Colonic mucosa (tissue), 4 donors: Measurements from ENCODE around the gene MTARC2. TPM values are rescaled to one million over a fixed set of nuclear protein-coding genes. Genes with fewer than 3 reads are reported as not detected.

Experiments
- DNase-seq: peaks from one replicate; pipeline ENCODE4 v3.0.0-alpha.2; 2020
- H3K27ac ChIP-seq: fragments of 200-600 bp; one replicate; pipeline ENCODE4 v1.8.0; 2021
- H3K27me3 ChIP-seq: fragments of 200-600 bp; one replicate; pipeline ENCODE4 v1.8.0; 2021
- H3K36me3 ChIP-seq: fragments of 200-600 bp; one replicate; pipeline ENCODE4 v1.8.0; 2021
- H3K4me1 ChIP-seq: fragments of 200-600 bp; one replicate; pipeline ENCODE4 v1.8.0; 2021; ENCODE audit warnings: mild to moderate bottlenecking
- H3K4me3 ChIP-seq: fragments of 200-600 bp; one replicate; pipeline ENCODE4 v1.8.0; 2021
- H3K9ac ChIP-seq, 2 donors: one replicate each; pipeline ENCODE4 v1.7.0; 2013; ENCODE audit warnings: control low read depth in 2 of 2, low read depth in 2 of 2, low read length in 2 of 2
- H3K9me3 ChIP-seq: fragments of 200-600 bp; one replicate; pipeline ENCODE4 v1.8.0; 2021
- CTCF ChIP-seq: fragments of 200-600 bp; IDR thresholded peaks from one replicate; pipeline ENCODE4 v1.8.0; 2022; ENCODE audit warnings: antibody characterized with exemption, mild to moderate bottlenecking
- intact Hi-C: fragments of 100-400 bp; cut with DNase I; formaldehyde crosslinking; loops from one replicate; pipeline ENCODE4 v1.14.1; 2022
- total RNA-seq, 2 donors: library from RNA; stranded (reverse); fragmentation: NEBNext Ultra II Directional in 1 of 2; extraction: Animal tissue kit (Norgen Biotek cat#: 25700) in 1 of 2; gene quantifications; one replicate each; pipeline ENCODE4 v1.2.1, GENCODE V29; 2021
- donor health status: healthy.
- donor health status: DM: no; HTN: no; CAD: no.
- donor health status: DM: no; HTN: no; CAD: no.

The MTARC2 gene
- total RNA-seq, 2 donors from 2014 or later = 28.1 to 32.3 TPM

- no peak for DNase-seq
- H3K27ac ChIP-seq = no peak overlapping the region
- TF ChIP-seq CTCF = no peak
- H3K27me3 ChIP-seq = no peaks in the 10 kb centered on the region
- H3K4me3 ChIP-seq = no peak overlapping the region
- no peaks in the 10 kb centered on the region for H3K4me1 ChIP-seq
- no peak overlapping the region for H3K9ac ChIP-seq
- no peaks in the 10 kb centered on the region for H3K9me3 ChIP-seq
- H3K36me3 ChIP-seq = no peaks in the 10 kb centered on the region
- intact Hi-C loops = no loop called here
These were observed 80.0 kb downstream of the MTARC2 start for GRCh38 chr1:220828179-220828490.

- no peaks in the 10 kb centered on the region for H3K36me3 ChIP-seq
- H3K9ac ChIP-seq = no peak overlapping the region
- no peak for DNase-seq
- TF ChIP-seq CTCF = no peak
- H3K9me3 ChIP-seq = no peaks in the 10 kb centered on the region
- intact Hi-C loops = no loop called here
- H3K4me3 ChIP-seq = no peak overlapping the region
- no peaks in the 10 kb centered on the region for H3K4me1 ChIP-seq
- H3K27me3 ChIP-seq = no peaks in the 10 kb centered on the region
- H3K27ac ChIP-seq = no peak overlapping the region
These were observed 80.9 kb downstream of the MTARC2 start for GRCh38 chr1:220828950-220829586.

- Histone ChIP-seq H3K4me1 (no peaks in the 10 kb centered on the region), H3K36me3 (no peaks in the 10 kb centered on the region), H3K27ac (no peak overlapping the region), H3K9me3 (no peaks in the 10 kb centered on the region), H3K9ac (no peak overlapping the region), H3K4me3 (no peak overlapping the region), H3K27me3 (no peaks in the 10 kb centered on the region)
- DNase-seq = no peak
- TF ChIP-seq CTCF = no peak
- intact Hi-C loops = no loop called here
These were observed 85.3 kb downstream of the MTARC2 start for GRCh38 chr1:220833436-220833835.

Other genes with a start within 250 kb of the MTARC2 start
- gene MARK1, start 220.2 kb upstream of the MTARC2 start, total RNA-seq = 1 to 10 TPM; 1.8 to 3.3 TPM
- gene C1orf115, start 58.0 kb upstream of the MTARC2 start, total RNA-seq = 10 to 100 TPM; 29.4 to 80.6 TPM
- gene MTARC1, start 38.6 kb downstream of the MTARC2 start, total RNA-seq = 10 to 100 TPM; 33.6 to 37.0 TPM
- gene HLX, start 131.1 kb downstream of the MTARC2 start, total RNA-seq = 1 to 10 TPM; 1.7 to 6.2 TPM